Measurements from ENCODE around the gene BBOF1.

The BBOF1 gene

DNA sequence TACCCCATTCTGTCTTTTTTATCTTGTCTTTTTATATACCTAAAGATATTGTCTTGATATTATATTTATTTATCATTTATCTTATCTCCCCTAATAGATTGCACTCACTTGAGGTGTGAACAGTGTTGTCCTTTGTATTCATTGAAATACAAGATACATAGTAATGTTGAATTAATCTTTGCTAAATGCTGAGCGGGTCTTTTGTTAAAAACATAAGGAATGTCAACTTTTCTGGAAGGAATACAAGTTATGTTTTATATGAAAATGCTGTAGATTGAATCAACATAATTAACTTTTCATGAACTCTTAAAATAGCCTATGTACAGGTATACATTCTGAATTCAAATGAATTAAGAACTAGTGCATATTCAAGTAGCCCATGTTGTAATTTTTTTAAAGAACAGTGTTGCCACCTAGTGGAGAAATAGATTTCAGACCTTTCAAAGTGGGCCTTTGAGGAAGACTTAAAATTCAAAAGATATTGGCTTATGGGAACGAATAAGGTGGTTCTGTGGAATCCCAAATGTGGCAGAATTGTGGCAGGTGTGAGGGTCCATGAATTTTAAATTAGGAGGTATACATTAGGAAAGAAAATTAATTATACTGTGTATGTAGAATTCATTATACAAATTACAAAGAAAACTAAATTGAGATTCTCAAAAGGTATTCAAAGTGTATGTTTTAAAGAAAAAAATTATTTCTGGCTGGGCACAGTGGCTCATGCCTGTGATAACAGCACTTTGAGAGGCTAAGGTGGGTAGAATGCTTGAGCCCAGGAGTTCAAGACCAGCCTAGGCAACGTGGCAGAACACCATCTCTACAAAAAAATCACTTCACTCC, 19.1 kb downstream of the BBOF1 start:
- no peaks in the 10 kb centered on the region for H3K27me3 ChIP-seq (ENCODE audit: control insufficient read depth in 1 of 2, insufficient read depth in 1 of 2, low read length in 2 of 2)
- H3K9me3 ChIP-seq (ENCODE audit: control insufficient read depth, low read length) = no peaks in the 10 kb centered on the region
- H4K8ac ChIP-seq (ENCODE audit: low read length) = no peak overlapping the region
- H3K4me2 ChIP-seq (ENCODE audit: low read length, poor library complexity, severe bottlenecking) = no peak overlapping the region
- no peaks in the 10 kb centered on the region for H3K79me1 ChIP-seq (replicated peaks; ENCODE audit: low read length, poor library complexity, severe bottlenecking)
- WGBS = 17% methylated on average over 1 of the region's 3 CpGs
- H2BK5ac ChIP-seq (ENCODE audit: low read depth, low read length, poor library complexity, severe bottlenecking) = no peak overlapping the region
- H3K4me3 ChIP-seq (ENCODE audit: insufficient read depth in 1 of 2, low read depth in 1 of 2, low read length in 2 of 2) = no peak overlapping the region
- H3K9ac ChIP-seq (ENCODE audit: low read length) = no peak overlapping the region
- no peak overlapping the region for H3K23ac ChIP-seq (ENCODE audit: low read length in 2 of 2)
- peaks cover 0 to 29% of the 10 kb centered on the region in 2 experiments for H3K36me3 ChIP-seq (ENCODE audit: control insufficient read depth in 1 of 2, insufficient read depth in 2 of 2, low read depth in 1 of 2, low read length in 2 of 2)
- peaks cover 1% of the 10 kb centered on the region for H3K4me1 ChIP-seq (ENCODE audit: control insufficient read depth, insufficient read depth, low read depth, low read length)
- H3K18ac ChIP-seq (ENCODE audit: low read depth in 1 of 2, low read length in 2 of 2) = no peak overlapping the region
- no peak overlapping the region for H3K4ac ChIP-seq (ENCODE audit: low read depth in 1 of 2, low read length in 2 of 2)
- no peak overlapping the region for H2BK15ac ChIP-seq (ENCODE audit: low read depth, poor library complexity, severe bottlenecking)
- H2BK12ac ChIP-seq (ENCODE audit: low read length in 2 of 2) = no peak overlapping the region
- H4K91ac ChIP-seq (ENCODE audit: low read length) = no peak overlapping the region
- H3K14ac ChIP-seq (ENCODE audit: low read length in 2 of 2) = no peak overlapping the region
- H2BK120ac ChIP-seq (ENCODE audit: low read depth, low read length) = no peak overlapping the region
- no peak overlapping the region for H3K27ac ChIP-seq (ENCODE audit: low read length, poor library complexity, severe bottlenecking)
- H2AFZ ChIP-seq (ENCODE audit: low read depth, low read length) = no peak overlapping the region
- peak; percentile 69 for DNase-seq
- H2AK5ac ChIP-seq (ENCODE audit: low read length, severe bottlenecking) = no peak overlapping the region

DNA sequence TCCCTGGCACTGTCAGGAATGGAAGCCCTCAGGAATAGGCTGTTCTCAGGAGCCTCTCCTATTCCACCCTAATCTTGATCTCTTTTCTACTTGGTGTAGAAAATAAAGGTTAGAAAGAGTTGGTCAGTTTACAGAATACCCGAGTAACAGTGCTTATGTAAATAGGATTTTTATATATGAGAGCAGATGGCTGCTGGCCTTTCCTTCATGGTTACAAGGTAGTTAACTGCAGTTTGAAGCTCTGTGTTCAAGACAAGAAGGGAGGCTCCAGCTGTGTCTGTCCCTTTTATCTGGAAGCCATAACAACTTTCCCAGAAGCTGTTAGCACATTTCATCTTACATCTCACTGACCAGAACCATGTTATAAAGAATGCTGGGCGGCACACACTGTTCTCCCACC, 23.1 kb downstream of the BBOF1 start:
- H3K27ac ChIP-seq (ENCODE audit: low read length, poor library complexity, severe bottlenecking) = no peak overlapping the region
- no peak overlapping the region for H3K14ac ChIP-seq (ENCODE audit: low read length in 2 of 2)
- H3K23ac ChIP-seq (ENCODE audit: low read length in 2 of 2) = no peak overlapping the region
- H2BK12ac ChIP-seq (ENCODE audit: low read length in 2 of 2) = no peak overlapping the region
- no peak overlapping the region for H3K18ac ChIP-seq (ENCODE audit: low read depth in 1 of 2, low read length in 2 of 2)
- WGBS = 43% methylated on average over 2 of the region's 2 CpGs
- H2AK5ac ChIP-seq (ENCODE audit: low read length, severe bottlenecking) = no peak overlapping the region
- no peaks in the 10 kb centered on the region for H3K27me3 ChIP-seq (ENCODE audit: control insufficient read depth in 1 of 2, insufficient read depth in 1 of 2, low read length in 2 of 2)
- no peaks in the 10 kb centered on the region for H3K4me1 ChIP-seq (ENCODE audit: control insufficient read depth, insufficient read depth, low read depth, low read length)
- H3K79me1 ChIP-seq (replicated peaks; ENCODE audit: low read length, poor library complexity, severe bottlenecking) = no peaks in the 10 kb centered on the region
- DNase-seq = no peak
- no peak overlapping the region for H2AFZ ChIP-seq (ENCODE audit: low read depth, low read length)
- peaks cover 0 to 20% of the 10 kb centered on the region in 2 experiments for H3K36me3 ChIP-seq (ENCODE audit: control insufficient read depth in 1 of 2, insufficient read depth in 2 of 2, low read depth in 1 of 2, low read length in 2 of 2)
- H3K4me3 ChIP-seq (ENCODE audit: insufficient read depth in 1 of 2, low read depth in 1 of 2, low read length in 2 of 2) = no peak overlapping the region
- no peak overlapping the region for H3K4me2 ChIP-seq (ENCODE audit: low read length, poor library complexity, severe bottlenecking)
- H4K91ac ChIP-seq (ENCODE audit: low read length) = no peak overlapping the region
- no peak overlapping the region for H2BK120ac ChIP-seq (ENCODE audit: low read depth, low read length)
- no peak overlapping the region for H3K9ac ChIP-seq (ENCODE audit: low read length)
- no peaks in the 10 kb centered on the region for H3K9me3 ChIP-seq (ENCODE audit: control insufficient read depth, low read length)
- H4K8ac ChIP-seq (ENCODE audit: low read length) = no peak overlapping the region
- H3K4ac ChIP-seq (ENCODE audit: low read depth in 1 of 2, low read length in 2 of 2) = no peak overlapping the region
- H2BK5ac ChIP-seq (ENCODE audit: low read depth, low read length, poor library complexity, severe bottlenecking) = no peak overlapping the region
- H2BK15ac ChIP-seq (ENCODE audit: low read depth, poor library complexity, severe bottlenecking) = no peak overlapping the region

DNA sequence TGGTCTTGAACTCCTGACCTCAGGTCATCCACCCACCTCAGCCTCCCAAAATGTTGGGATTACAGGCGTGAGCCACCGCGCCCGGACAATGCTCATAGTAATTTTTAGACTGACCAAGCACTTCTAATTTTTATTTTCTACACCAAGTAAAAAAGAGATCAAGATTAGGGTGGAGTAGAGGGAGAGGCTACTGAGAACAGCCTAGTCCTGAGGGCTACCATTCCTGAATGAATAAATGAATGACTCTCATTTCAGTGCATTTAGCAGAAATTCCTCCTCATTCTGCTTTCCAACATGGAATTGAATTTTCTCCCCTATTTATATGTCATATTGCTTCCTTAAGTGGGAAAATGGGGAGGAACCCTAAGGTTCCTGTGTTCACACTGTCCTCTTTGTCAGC, 26.4 kb downstream of the BBOF1 start:
- WGBS = 100% methylated on average over 4 of the region's 4 CpGs
- H3K9ac ChIP-seq (ENCODE audit: low read length) = no peak overlapping the region
- no peak overlapping the region for H3K23ac ChIP-seq (ENCODE audit: low read length in 2 of 2)
- no peak overlapping the region for H3K14ac ChIP-seq (ENCODE audit: low read length in 2 of 2)
- H3K9me3 ChIP-seq (ENCODE audit: control insufficient read depth, low read length) = no peaks in the 10 kb centered on the region
- H2AFZ ChIP-seq (ENCODE audit: low read depth, low read length) = no peak overlapping the region
- no peak overlapping the region for H2BK12ac ChIP-seq (ENCODE audit: low read length in 2 of 2)
- no peak overlapping the region for H4K91ac ChIP-seq (ENCODE audit: low read length)
- H2AK5ac ChIP-seq (ENCODE audit: low read length, severe bottlenecking) = no peak overlapping the region
- H3K79me1 ChIP-seq (replicated peaks; ENCODE audit: low read length, poor library complexity, severe bottlenecking) = no peaks in the 10 kb centered on the region
- H3K4ac ChIP-seq (ENCODE audit: low read depth in 1 of 2, low read length in 2 of 2) = no peak overlapping the region
- H2BK120ac ChIP-seq (ENCODE audit: low read depth, low read length) = no peak overlapping the region
- DNase-seq = no peak
- H3K4me3 ChIP-seq (ENCODE audit: insufficient read depth in 1 of 2, low read depth in 1 of 2, low read length in 2 of 2) = no peak overlapping the region
- H3K27me3 ChIP-seq (ENCODE audit: control insufficient read depth in 1 of 2, insufficient read depth in 1 of 2, low read length in 2 of 2) = no peaks in the 10 kb centered on the region
- H3K36me3 ChIP-seq (ENCODE audit: control insufficient read depth in 1 of 2, insufficient read depth in 2 of 2, low read depth in 1 of 2, low read length in 2 of 2) = peaks cover 0 to 27% of the 10 kb centered on the region in 2 experiments
- H3K27ac ChIP-seq (ENCODE audit: low read length, poor library complexity, severe bottlenecking) = no peak overlapping the region
- no peak overlapping the region for H2BK15ac ChIP-seq (ENCODE audit: low read depth, poor library complexity, severe bottlenecking)
- H2BK5ac ChIP-seq (ENCODE audit: low read depth, low read length, poor library complexity, severe bottlenecking) = no peak overlapping the region
- no peaks in the 10 kb centered on the region for H3K4me1 ChIP-seq (ENCODE audit: control insufficient read depth, insufficient read depth, low read depth, low read length)
- no peak overlapping the region for H3K4me2 ChIP-seq (ENCODE audit: low read length, poor library complexity, severe bottlenecking)
- no peak overlapping the region for H4K8ac ChIP-seq (ENCODE audit: low read length)
- H3K18ac ChIP-seq (ENCODE audit: low read depth in 1 of 2, low read length in 2 of 2) = no peak overlapping the region

DNA sequence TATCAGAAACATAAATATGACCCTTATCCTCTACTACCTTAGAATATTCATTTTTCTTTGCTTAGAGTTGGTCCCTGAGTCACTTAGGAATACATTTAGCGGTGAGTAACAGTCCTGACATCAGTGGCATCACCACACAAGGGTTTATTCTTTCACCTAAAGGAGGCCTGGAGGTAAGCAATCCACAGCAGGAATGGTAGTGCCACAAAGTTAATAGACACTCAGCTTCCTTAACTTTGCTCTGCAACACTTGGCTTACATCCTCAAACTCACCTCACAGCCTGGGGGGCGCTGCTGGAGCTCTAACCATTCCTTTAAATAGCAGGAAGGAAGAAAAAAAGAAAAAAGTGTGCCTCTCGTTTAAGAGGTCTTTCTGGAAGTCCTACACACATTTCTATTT, 29.1 kb downstream of the BBOF1 start:
- no peak overlapping the region for H3K9ac ChIP-seq (ENCODE audit: low read length)
- H3K36me3 ChIP-seq (ENCODE audit: control insufficient read depth in 1 of 2, insufficient read depth in 2 of 2, low read depth in 1 of 2, low read length in 2 of 2) = peaks cover 0 to 13% of the 10 kb centered on the region in 2 experiments
- H2BK12ac ChIP-seq (ENCODE audit: low read length in 2 of 2) = no peak overlapping the region
- no peak overlapping the region for H4K8ac ChIP-seq (ENCODE audit: low read length)
- H3K27me3 ChIP-seq (ENCODE audit: control insufficient read depth in 1 of 2, insufficient read depth in 1 of 2, low read length in 2 of 2) = no peaks in the 10 kb centered on the region
- no peak overlapping the region for H3K4me2 ChIP-seq (ENCODE audit: low read length, poor library complexity, severe bottlenecking)
- H3K4me1 ChIP-seq (ENCODE audit: control insufficient read depth, insufficient read depth, low read depth, low read length) = no peaks in the 10 kb centered on the region
- DNase-seq = no peak
- H2BK15ac ChIP-seq (ENCODE audit: low read depth, poor library complexity, severe bottlenecking) = no peak overlapping the region
- H3K18ac ChIP-seq (ENCODE audit: low read depth in 1 of 2, low read length in 2 of 2) = no peak overlapping the region
- H2BK120ac ChIP-seq (ENCODE audit: low read depth, low read length) = no peak overlapping the region
- no peak overlapping the region for H3K23ac ChIP-seq (ENCODE audit: low read length in 2 of 2)
- H3K27ac ChIP-seq (ENCODE audit: low read length, poor library complexity, severe bottlenecking) = no peak overlapping the region
- H2BK5ac ChIP-seq (ENCODE audit: low read depth, low read length, poor library complexity, severe bottlenecking) = no peak overlapping the region
- H3K14ac ChIP-seq (ENCODE audit: low read length in 2 of 2) = no peak overlapping the region
- H2AK5ac ChIP-seq (ENCODE audit: low read length, severe bottlenecking) = no peak overlapping the region
- no peak overlapping the region for H4K91ac ChIP-seq (ENCODE audit: low read length)
- no peak overlapping the region for H2AFZ ChIP-seq (ENCODE audit: low read depth, low read length)
- H3K9me3 ChIP-seq (ENCODE audit: control insufficient read depth, low read length) = no peaks in the 10 kb centered on the region
- 50% methylated on average over 1 of the region's 3 CpGs for WGBS
- H3K79me1 ChIP-seq (replicated peaks; ENCODE audit: low read length, poor library complexity, severe bottlenecking) = no peaks in the 10 kb centered on the region
- no peak overlapping the region for H3K4me3 ChIP-seq (ENCODE audit: insufficient read depth in 1 of 2, low read depth in 1 of 2, low read length in 2 of 2)
- H3K4ac ChIP-seq (ENCODE audit: low read depth in 1 of 2, low read length in 2 of 2) = no peak overlapping the region

Data from mesenchymal stem cell (in vitro differentiated cells and primary cell).